Keratinocyte (primary cell): ENCODE results near the gene CACNA1F. TPM values are rescaled to one million over a fixed set of nuclear protein-coding genes. Genes with fewer than 3 reads are reported as not detected.

Source experiments
- DNase-seq: peaks from one replicate; pipeline ENCODE4 v3.0.0-alpha.2; 2011; ENCODE audit warnings: low read depth, missing footprints, low spot score
- FAIRE-seq: peaks from 2 replicates; lab custom pipeline; 2011; peaks lifted over from hg19 to GRCh38; lab: Jason Lieb, UNC
- H2AFZ ChIP-seq: 2 replicates; pipeline ENCODE4 v1.6.0; 2012; ENCODE audit warnings: low read length, control low read depth, inconsistent platforms; ENCODE audit not compliant: control insufficient read depth
- H3K27ac ChIP-seq: 2 replicates; pipeline ENCODE4 v1.5.1; 2011; ENCODE audit warnings: low read length; ENCODE audit not compliant: control insufficient read depth, insufficient read depth
- H3K27me3 ChIP-seq: 3 replicates; pipeline ENCODE4 v1.6.0; 2011; ENCODE audit warnings: low read length; ENCODE audit not compliant: control insufficient read depth, insufficient read depth; ENCODE audit errors: extremely low read depth
- H3K36me3 ChIP-seq, 2 experiments: 2 replicates in 1 of 2; 3 replicates in 1 of 2; pipeline ENCODE4 v1.5.1; 2011; ENCODE audit warnings: low read length in 2 of 2, mild to moderate bottlenecking in 1 of 2; ENCODE audit not compliant: control insufficient read depth in 2 of 2, insufficient read depth in 2 of 2; ENCODE audit errors: extremely low read depth in 1 of 2
- H3K4me1 ChIP-seq: 3 replicates; pipeline ENCODE4 v1.5.1; 2011; ENCODE audit warnings: low read length; ENCODE audit not compliant: control insufficient read depth, insufficient read depth; ENCODE audit errors: extremely low read depth
- H3K4me2 ChIP-seq: 3 replicates; pipeline ENCODE4 v1.6.0; 2011; ENCODE audit warnings: low read depth, low read length; ENCODE audit not compliant: control insufficient read depth, insufficient read depth; ENCODE audit errors: extremely low read depth
- H3K4me3 ChIP-seq, 3 experiments: fragments of 200-600 bp in 1 of 3; sonication (generic) in 1 of 3; 2 replicates in 2 of 3; 3 replicates in 1 of 3; pipeline ENCODE4 v1.5.1; 2011 to 2016; ENCODE audit warnings: low read length in 3 of 3, mild to moderate bottlenecking in 3 of 3, control low read depth in 2 of 3, inconsistent platforms in 1 of 3, low read depth in 1 of 3, mixed read lengths in 1 of 3, mixed run types in 1 of 3, moderate library complexity in 1 of 3; ENCODE audit not compliant: control insufficient read depth in 2 of 3, insufficient read depth in 2 of 3; ENCODE audit errors: extremely low read depth in 1 of 3
- H3K79me2 ChIP-seq: 2 replicates; pipeline ENCODE4 v1.6.0; 2012; ENCODE audit warnings: low read length; ENCODE audit not compliant: control insufficient read depth, insufficient read depth
- H3K9ac ChIP-seq: 3 replicates; pipeline ENCODE4 v1.6.0; 2011; ENCODE audit warnings: low read length; ENCODE audit not compliant: control insufficient read depth, insufficient read depth; ENCODE audit errors: extremely low read depth
- H3K9me1 ChIP-seq: 3 replicates; pipeline ENCODE4 v1.6.0; 2011; ENCODE audit warnings: low read length; ENCODE audit not compliant: control insufficient read depth, insufficient read depth; ENCODE audit errors: extremely low read depth
- H3K9me3 ChIP-seq: 2 replicates; pipeline ENCODE4 v1.5.1; 2012; ENCODE audit warnings: low read depth, low read length; ENCODE audit not compliant: control insufficient read depth
- H4K20me1 ChIP-seq: 3 replicates; pipeline ENCODE4 v1.6.0; 2011; ENCODE audit warnings: low read length; ENCODE audit not compliant: control insufficient read depth, insufficient read depth; ENCODE audit errors: extremely low read depth
- CTCF ChIP-seq, 3 experiments: IDR thresholded peaks in 1 of 3; conservative IDR thresholded peaks in 1 of 3; optimal IDR thresholded peaks in 1 of 3; 2 replicates in 2 of 3; 3 replicates in 1 of 3; pipeline versions ENCODE3 to v1.5.1; 2011; ENCODE audit warnings: low read length in 3 of 3, mild to moderate bottlenecking in 3 of 3, moderate library complexity in 2 of 3, control low read depth in 1 of 3, inconsistent platforms in 1 of 3; ENCODE audit not compliant: insufficient read depth in 2 of 3; ENCODE audit errors: extremely low read depth in 1 of 3
- EZH2 ChIP-seq: IDR thresholded peaks from one replicate; pipeline ENCODE4 v1.6.1; 2012; ENCODE audit warnings: inconsistent platforms, mild to moderate bottlenecking, low read length, moderate library complexity
- dilution Hi-C: fragments of 300-500 bp; cut with MboI; formaldehyde crosslinking; loops from one replicate; pipeline ENCODE4 v1.7.0; 2020; ENCODE audit warnings: low sequenced_read_pairs; ENCODE audit not compliant: extremely low pct_ligation_motif_present
- polyA plus RNA-seq, 5 experiments: library from polyadenylated mRNA; depleted of rRNA in 3 of 5; stranded (reverse) in 3 of 5; stranded (forward) in 1 of 5; unstranded in 1 of 5; fragments of >200 nt; gene quantifications; 1 replicate in 1 of 5; 2 replicates in 3 of 5; 3 replicates in 1 of 5; pipeline versions ENCODE4 v1.2.1 to v1.2.3, GENCODE V29; 2011 to 2012; ENCODE audit warnings: missing spikeins in 2 of 5, low read depth in 1 of 5, low replicate concordance in 1 of 5

CACNA1F gene
- polyA plus RNA-seq, 1 donor (not counting 4 experiments of a cell fraction or from before 2014, with no cell fraction given): not detected

- Histone ChIP-seq H3K9me3 (no peaks in the 10 kb centered on the region), H3K9me1 (no peaks in the 10 kb centered on the region), H3K4me3 (peak overlapping the region; percentile 43 to 77 (median 43)), H2AFZ (no peak overlapping the region), H3K27me3 (no peaks in the 10 kb centered on the region), H3K79me2 (peaks cover 3% of the 10 kb centered on the region), H3K4me1 (peaks cover 10% of the 10 kb centered on the region), H3K27ac (peak overlapping the region; percentile 95), H3K36me3 (no peaks in the 10 kb centered on the region), H3K9ac (peak overlapping the region; percentile 88), H4K20me1 (peaks cover 1% of the 10 kb centered on the region), H3K4me2 (peak overlapping the region; percentile 83)
- dilution Hi-C loops: no loop called here
- TF ChIP-seq CTCF (optimal IDR thresholded peaks at IDR 0.05 in 1 of 3, IDR thresholded peaks at IDR 0.05 in 1 of 3, conservative IDR thresholded peaks at IDR 0.05 in 1 of 3; ENCODE audit: extremely low read depth in 1 of 3, insufficient read depth in 2 of 3, low read length in 3 of 3) (no peak), EZH2 (no peak)
- DNase-seq (no peak), FAIRE-seq (no peak)
These were observed 65.4 kb downstream of the CACNA1F start for GRCh38 chrX:49167740-49168108.

- Histone ChIP-seq H3K79me2 (no peaks in the 10 kb centered on the region), H3K9me3 (no peaks in the 10 kb centered on the region), H3K27ac (peak overlapping the region; percentile 95), H3K9ac (peak overlapping the region; percentile 88), H3K4me2 (peak overlapping the region; percentile 83), H3K9me1 (no peaks in the 10 kb centered on the region), H3K4me3 (peak overlapping the region; percentile 43 to 77 (median 43)), H3K4me1 (peaks cover 10% of the 10 kb centered on the region), H2AFZ (peak overlapping the region; percentile 22), H3K36me3 (no peaks in the 10 kb centered on the region), H3K27me3 (no peaks in the 10 kb centered on the region), H4K20me1 (no peaks in the 10 kb centered on the region)
- FAIRE-seq (peak; percentile 58), DNase-seq (peak; percentile 65)
- dilution Hi-C loops: no loop called here
- TF ChIP-seq CTCF (optimal IDR thresholded peaks at IDR 0.05 in 1 of 3, IDR thresholded peaks at IDR 0.05 in 1 of 3, conservative IDR thresholded peaks at IDR 0.05 in 1 of 3; ENCODE audit: extremely low read depth in 1 of 3, insufficient read depth in 2 of 3, low read length in 3 of 3): no peak
- no peak for TF ChIP-seq EZH2
These were observed 66.0 kb downstream of the CACNA1F start for GRCh38 chrX:49166914-49167739.
